ENCODE measurements around the gene TRRAP.

Gene TRRAP

DNA sequence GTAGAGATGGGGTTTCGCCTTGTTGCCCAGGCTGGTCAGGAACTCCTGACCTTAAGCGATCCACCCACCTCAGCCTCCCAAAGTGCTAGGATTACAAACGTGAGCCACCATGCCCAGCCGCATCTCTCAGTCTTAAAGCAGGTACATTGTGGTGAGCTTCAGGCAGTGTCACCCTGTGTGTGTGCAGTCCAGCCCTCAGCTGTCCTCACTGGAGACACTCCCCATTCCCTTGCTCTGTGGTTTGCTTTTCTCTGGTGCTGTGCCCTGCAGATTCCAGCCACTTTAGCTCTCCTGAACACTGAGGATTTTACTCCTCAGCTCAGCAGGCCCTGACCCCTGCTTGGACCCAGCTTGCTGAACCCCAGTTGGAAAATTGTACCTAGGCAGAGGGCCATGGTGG lies 6.1 kb downstream of the TRRAP start:
- H3K9me3 ChIP-seq (ENCODE audit: low read length): no peaks in the 10 kb centered on the region
- H2AFZ ChIP-seq (ENCODE audit: low read depth, low read length): no peak overlapping the region
- H3K4me3 ChIP-seq (ENCODE audit: low read length): no peak overlapping the region
- H3K36me3 ChIP-seq (ENCODE audit: insufficient read depth, low read length): peaks cover 55% of the 10 kb centered on the region
- H3K27me3 ChIP-seq (ENCODE audit: insufficient read depth, low read length): no peaks in the 10 kb centered on the region
- peaks cover 6% of the 10 kb centered on the region for H3K4me1 ChIP-seq (ENCODE audit: insufficient read depth, low read length)

DNA sequence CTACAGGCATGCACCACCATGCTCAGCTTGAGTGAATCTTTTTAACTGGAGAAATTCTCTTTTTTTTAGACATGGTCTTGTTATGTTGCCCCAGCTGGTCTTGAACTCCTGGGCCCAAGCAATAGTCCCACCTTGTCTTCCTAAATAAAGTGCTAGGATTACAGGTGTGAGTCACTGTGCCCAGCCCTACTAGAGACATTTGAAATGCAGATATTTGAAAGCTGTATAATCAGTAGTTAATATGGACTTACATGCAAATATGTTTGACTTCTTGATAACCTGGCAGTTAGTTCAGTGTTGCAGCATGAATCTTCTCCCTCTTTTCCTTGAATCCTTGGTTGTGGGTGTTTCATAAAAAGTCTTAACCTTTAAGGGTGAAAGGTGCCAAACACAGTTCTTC lies 8.7 kb downstream of the TRRAP start:
- Histone ChIP-seq H2AFZ (ENCODE audit: low read depth, low read length) (no peak overlapping the region), H3K4me1 (ENCODE audit: insufficient read depth, low read length) (no peaks in the 10 kb centered on the region), H3K36me3 (ENCODE audit: insufficient read depth, low read length) (peaks cover 68% of the 10 kb centered on the region), H3K27me3 (ENCODE audit: insufficient read depth, low read length) (no peaks in the 10 kb centered on the region), H3K4me3 (ENCODE audit: low read length) (no peak overlapping the region), H3K9me3 (ENCODE audit: low read length) (no peaks in the 10 kb centered on the region)

DNA sequence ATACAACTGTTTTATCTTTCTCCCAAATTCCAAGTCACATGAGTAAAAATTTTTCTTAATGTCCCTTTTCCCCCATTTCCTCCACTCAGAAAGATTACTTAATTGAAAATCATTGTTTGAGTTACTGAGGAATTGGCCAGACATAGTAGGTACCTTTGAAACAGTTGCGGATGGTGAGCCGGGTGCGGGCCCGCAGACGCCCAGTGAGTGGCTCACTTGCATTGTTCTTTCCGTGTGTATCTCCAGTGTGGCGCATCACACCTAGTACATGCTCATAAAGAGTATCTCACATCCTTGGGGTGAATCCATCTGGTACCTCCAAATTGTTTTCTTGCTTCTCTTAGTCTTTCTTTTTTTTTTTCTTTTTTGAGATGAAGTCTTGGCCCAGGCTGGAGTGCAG lies 14.3 kb downstream of the TRRAP start:
- Histone ChIP-seq H3K9me3 (ENCODE audit: low read length) (no peaks in the 10 kb centered on the region), H2AFZ (ENCODE audit: low read depth, low read length) (no peak overlapping the region), H3K36me3 (ENCODE audit: insufficient read depth, low read length) (peaks cover 83% of the 10 kb centered on the region), H3K4me1 (ENCODE audit: insufficient read depth, low read length) (no peaks in the 10 kb centered on the region), H3K4me3 (ENCODE audit: low read length) (no peak overlapping the region), H3K27me3 (ENCODE audit: insufficient read depth, low read length) (no peaks in the 10 kb centered on the region)

DNA sequence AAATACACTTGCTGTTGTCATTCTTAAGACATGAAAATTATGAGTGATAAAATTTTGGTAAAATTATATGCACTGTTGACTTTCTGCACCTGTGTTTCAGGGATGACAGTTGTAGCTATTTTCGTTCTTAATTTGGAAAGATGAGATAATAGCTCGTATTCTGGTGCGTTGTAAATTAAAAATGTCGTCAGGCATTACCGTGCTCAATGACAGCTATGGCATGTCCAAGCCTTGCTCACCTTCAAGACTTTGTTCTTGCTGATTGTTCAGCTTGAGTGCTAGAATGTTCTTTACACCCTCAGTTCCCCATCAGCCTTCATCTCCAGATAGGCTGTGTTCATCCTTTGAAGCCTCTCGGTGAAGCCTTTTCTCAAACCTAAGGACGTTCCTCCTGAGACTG lies 21.5 kb downstream of the TRRAP start:
- no peaks in the 10 kb centered on the region for H3K27me3 ChIP-seq (ENCODE audit: insufficient read depth, low read length)
- peaks cover 96% of the 10 kb centered on the region for H3K36me3 ChIP-seq (ENCODE audit: insufficient read depth, low read length)
- H3K9me3 ChIP-seq (ENCODE audit: low read length): no peaks in the 10 kb centered on the region
- H3K4me3 ChIP-seq (ENCODE audit: low read length): no peak overlapping the region
- H2AFZ ChIP-seq (ENCODE audit: low read depth, low read length): no peak overlapping the region
- H3K4me1 ChIP-seq (ENCODE audit: insufficient read depth, low read length): no peaks in the 10 kb centered on the region

DNA sequence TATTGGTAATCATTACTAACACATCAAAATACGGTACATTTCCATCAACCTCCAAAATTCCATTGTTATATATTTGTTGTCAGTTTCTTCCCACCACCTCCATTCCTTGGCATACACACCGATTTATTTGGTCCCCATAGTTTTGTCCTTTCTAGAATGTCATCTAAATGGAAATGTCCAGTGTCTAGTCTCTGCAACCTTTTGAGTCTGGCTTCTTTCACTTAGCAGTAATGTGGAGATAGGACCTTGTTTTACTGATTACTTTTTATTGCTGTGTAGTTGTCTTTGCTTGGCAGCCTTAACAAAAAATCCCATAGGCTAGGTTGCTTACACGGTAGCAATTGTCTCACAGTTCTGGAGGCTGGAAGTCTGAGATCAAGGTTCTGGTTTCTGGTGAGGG lies 22.5 kb downstream of the TRRAP start:
- Histone ChIP-seq H3K27me3 (ENCODE audit: insufficient read depth, low read length) (no peaks in the 10 kb centered on the region), H3K4me1 (ENCODE audit: insufficient read depth, low read length) (no peaks in the 10 kb centered on the region), H3K4me3 (ENCODE audit: low read length) (no peak overlapping the region), H3K36me3 (ENCODE audit: insufficient read depth, low read length) (peaks cover 95% of the 10 kb centered on the region), H2AFZ (ENCODE audit: low read depth, low read length) (no peak overlapping the region), H3K9me3 (ENCODE audit: low read length) (no peaks in the 10 kb centered on the region)

DNA sequence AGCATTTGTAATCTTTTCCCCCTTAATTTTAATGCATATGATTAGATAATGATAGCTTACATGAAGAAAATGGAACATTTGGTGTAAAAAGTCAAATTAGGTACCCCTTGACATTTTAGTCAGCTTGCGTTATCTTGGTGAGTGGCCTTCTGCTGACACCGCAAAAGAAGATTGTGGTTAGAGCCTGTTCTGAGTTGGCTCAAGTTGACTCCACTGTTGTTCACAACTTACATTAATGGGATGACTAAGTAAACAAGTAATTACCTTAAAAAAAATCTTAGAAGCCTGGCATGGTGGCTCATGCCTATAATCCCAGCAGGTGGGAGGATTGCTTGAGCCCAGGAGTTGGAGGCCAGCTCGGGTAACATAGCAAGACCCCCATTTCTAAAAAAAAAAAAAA lies 24.2 kb downstream of the TRRAP start:
- Histone ChIP-seq H3K27me3 (ENCODE audit: insufficient read depth, low read length) (no peaks in the 10 kb centered on the region), H3K4me1 (ENCODE audit: insufficient read depth, low read length) (no peaks in the 10 kb centered on the region), H3K36me3 (ENCODE audit: insufficient read depth, low read length) (peaks cover 85% of the 10 kb centered on the region), H3K9me3 (ENCODE audit: low read length) (no peaks in the 10 kb centered on the region), H3K4me3 (ENCODE audit: low read length) (no peak overlapping the region), H2AFZ (ENCODE audit: low read depth, low read length) (no peak overlapping the region)

DNA sequence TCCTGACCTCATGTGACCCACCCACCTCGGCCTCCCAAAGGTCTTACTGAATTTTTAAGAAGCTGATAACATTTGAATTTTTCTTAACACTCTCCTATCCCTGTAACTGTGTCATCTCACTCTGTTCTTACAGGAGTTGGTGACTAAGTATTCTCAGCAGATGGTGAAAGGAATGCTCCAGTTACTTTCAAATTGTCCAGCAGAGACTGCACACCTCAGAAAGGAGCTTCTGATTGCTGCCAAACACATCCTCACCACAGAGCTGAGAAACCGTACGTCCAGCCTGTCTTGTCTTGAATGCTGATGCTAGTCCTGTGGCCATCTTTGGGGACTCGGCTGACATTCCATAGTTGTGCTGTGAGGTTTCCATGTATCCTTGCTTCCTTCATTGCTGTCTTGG lies 24.9 kb downstream of the TRRAP start:
- Histone ChIP-seq H3K4me1 (ENCODE audit: insufficient read depth, low read length) (no peaks in the 10 kb centered on the region), H3K27me3 (ENCODE audit: insufficient read depth, low read length) (no peaks in the 10 kb centered on the region), H3K4me3 (ENCODE audit: low read length) (no peak overlapping the region), H3K9me3 (ENCODE audit: low read length) (no peaks in the 10 kb centered on the region), H2AFZ (ENCODE audit: low read depth, low read length) (no peak overlapping the region), H3K36me3 (ENCODE audit: insufficient read depth, low read length) (peaks cover 85% of the 10 kb centered on the region)

DNA sequence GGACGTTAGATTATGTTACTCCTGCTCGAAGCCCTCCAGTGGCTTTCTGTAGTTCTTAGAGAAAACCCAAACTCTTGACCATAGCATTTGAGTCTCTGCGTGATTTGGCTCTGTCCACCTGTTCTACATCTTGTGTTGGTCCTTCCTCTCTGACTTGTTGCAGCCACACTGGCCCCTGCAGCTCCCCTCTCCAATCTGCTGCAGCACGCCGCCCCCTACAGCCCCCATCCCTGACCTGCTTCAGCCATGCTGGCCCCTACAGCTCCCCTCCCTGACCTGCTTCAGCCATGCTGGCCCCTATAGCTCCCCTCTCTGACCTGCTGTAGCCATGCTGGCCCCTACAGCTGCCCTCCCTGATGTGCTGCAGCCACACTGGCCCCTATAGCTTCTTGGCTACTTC lies 29.2 kb downstream of the TRRAP start:
- Histone ChIP-seq H3K4me1 (ENCODE audit: insufficient read depth, low read length) (no peaks in the 10 kb centered on the region), H3K27me3 (ENCODE audit: insufficient read depth, low read length) (no peaks in the 10 kb centered on the region), H2AFZ (ENCODE audit: low read depth, low read length) (no peak overlapping the region), H3K4me3 (ENCODE audit: low read length) (no peak overlapping the region), H3K9me3 (ENCODE audit: low read length) (no peaks in the 10 kb centered on the region), H3K36me3 (ENCODE audit: insufficient read depth, low read length) (peaks cover 82% of the 10 kb centered on the region)

DNA sequence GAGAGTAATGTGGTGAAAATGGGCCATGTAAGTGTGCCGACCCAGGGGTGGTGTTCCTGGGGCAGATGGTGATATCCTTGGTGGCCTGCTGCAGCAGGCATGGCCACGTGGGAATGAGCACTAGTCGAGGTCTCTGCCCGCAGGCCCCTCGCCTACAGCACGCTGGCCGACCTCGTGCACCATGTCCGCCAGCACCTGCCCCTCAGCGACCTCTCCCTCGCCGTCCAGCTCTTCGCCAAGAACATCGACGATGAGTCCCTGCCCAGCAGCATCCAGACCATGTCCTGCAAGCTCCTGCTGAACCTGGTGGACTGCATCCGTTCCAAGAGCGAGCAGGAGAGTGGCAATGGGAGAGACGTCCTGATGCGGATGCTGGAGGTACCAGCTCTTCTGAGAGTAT lies 30.3 kb downstream of the TRRAP start:
- no peak overlapping the region for H3K4me3 ChIP-seq (ENCODE audit: low read length)
- no peak overlapping the region for H2AFZ ChIP-seq (ENCODE audit: low read depth, low read length)
- H3K9me3 ChIP-seq (ENCODE audit: low read length): no peaks in the 10 kb centered on the region
- no peaks in the 10 kb centered on the region for H3K27me3 ChIP-seq (ENCODE audit: insufficient read depth, low read length)
- no peaks in the 10 kb centered on the region for H3K4me1 ChIP-seq (ENCODE audit: insufficient read depth, low read length)
- H3K36me3 ChIP-seq (ENCODE audit: insufficient read depth, low read length): peaks cover 82% of the 10 kb centered on the region

DNA sequence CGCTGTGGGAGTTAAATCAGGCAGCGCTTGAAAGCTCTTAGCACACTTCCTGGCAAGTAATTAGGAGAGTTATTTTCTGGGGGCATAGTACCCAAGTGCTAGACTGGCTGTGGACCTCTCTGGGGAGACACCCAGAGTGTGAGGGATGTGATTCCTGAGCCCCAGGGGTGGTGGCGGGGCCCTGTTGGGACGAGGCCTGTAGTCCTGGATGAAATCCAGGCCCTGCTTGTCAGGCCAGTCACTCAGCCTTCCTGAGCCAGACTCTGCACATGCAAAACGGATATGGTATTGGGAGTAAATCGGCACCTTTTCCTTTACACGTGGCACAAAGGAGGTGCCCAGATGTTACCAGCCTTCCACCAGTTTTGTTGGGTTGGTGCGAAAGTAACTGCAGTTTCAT lies 31.2 kb downstream of the TRRAP start:
- H3K4me1 ChIP-seq (ENCODE audit: insufficient read depth, low read length): no peaks in the 10 kb centered on the region
- H3K27me3 ChIP-seq (ENCODE audit: insufficient read depth, low read length): no peaks in the 10 kb centered on the region
- no peak overlapping the region for H2AFZ ChIP-seq (ENCODE audit: low read depth, low read length)
- peaks cover 81% of the 10 kb centered on the region for H3K36me3 ChIP-seq (ENCODE audit: insufficient read depth, low read length)
- H3K4me3 ChIP-seq (ENCODE audit: low read length): no peak overlapping the region
- H3K9me3 ChIP-seq (ENCODE audit: low read length): no peaks in the 10 kb centered on the region

DNA sequence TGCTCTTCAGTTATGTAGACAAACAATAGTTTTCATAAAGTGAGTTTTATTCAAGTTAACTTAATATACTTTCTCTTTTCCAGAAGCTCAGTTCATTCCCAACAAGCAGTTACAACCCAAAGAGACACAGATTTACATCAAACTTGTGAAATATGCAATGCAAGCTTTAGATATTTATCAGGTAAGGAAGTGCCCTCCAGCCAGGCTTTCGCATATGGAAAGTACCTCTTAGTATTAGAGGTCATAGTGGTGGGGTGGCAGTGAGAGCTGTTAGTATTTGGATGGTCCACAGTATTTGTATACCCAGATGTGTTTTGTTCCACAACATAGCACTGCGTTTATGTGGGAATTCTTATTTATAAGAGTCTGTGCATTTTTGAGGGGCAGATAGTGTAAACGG lies 32.1 kb downstream of the TRRAP start:
- H3K36me3 ChIP-seq (ENCODE audit: insufficient read depth, low read length): peaks cover 77% of the 10 kb centered on the region
- no peaks in the 10 kb centered on the region for H3K4me1 ChIP-seq (ENCODE audit: insufficient read depth, low read length)
- no peaks in the 10 kb centered on the region for H3K9me3 ChIP-seq (ENCODE audit: low read length)
- H2AFZ ChIP-seq (ENCODE audit: low read depth, low read length): no peak overlapping the region
- H3K27me3 ChIP-seq (ENCODE audit: insufficient read depth, low read length): no peaks in the 10 kb centered on the region
- no peak overlapping the region for H3K4me3 ChIP-seq (ENCODE audit: low read length)

DNA sequence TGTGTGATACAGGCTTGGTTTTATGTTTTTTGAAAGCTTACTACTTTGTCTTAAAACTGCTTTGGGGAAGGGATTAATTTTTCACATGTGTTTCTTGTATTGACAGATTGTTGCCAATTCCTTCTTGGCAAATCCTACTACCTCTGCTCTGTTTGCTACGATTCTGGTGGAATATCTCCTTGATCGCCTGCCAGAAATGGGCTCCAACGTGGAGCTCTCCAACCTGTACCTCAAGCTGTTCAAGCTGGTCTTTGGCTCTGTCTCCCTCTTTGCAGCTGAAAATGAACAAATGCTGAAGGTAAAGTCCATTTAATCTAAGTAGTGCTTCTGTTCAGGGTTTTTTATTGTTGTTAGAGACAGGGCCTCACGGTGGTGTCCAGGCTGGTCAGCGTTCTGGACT lies 33.6 kb downstream of the TRRAP start:
- Histone ChIP-seq H3K4me1 (ENCODE audit: insufficient read depth, low read length) (no peaks in the 10 kb centered on the region), H3K36me3 (ENCODE audit: insufficient read depth, low read length) (peaks cover 84% of the 10 kb centered on the region), H3K4me3 (ENCODE audit: low read length) (no peak overlapping the region), H2AFZ (ENCODE audit: low read depth, low read length) (no peak overlapping the region), H3K9me3 (ENCODE audit: low read length) (no peaks in the 10 kb centered on the region), H3K27me3 (ENCODE audit: insufficient read depth, low read length) (no peaks in the 10 kb centered on the region)

DNA sequence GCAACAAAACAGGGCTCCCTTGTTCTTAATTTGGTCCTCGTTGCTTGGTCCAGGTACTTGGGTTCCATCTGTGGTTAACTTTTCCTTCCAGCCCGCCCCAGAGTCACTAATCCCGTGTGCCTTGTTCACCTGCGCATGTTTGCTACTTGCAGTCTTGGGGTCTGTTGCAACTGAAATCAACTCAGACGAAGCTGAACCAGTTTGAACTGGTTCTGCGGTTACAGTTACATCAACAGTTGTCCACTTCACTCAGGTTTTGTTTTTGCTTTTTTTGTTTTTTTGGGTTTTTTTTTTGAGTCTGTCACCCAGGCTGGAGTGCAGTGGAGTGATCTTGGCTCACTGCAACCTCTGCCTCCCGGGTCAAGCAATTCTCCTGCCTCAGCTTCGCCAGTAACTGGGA lies 34.7 kb downstream of the TRRAP start:
- Histone ChIP-seq H3K4me1 (ENCODE audit: insufficient read depth, low read length) (no peaks in the 10 kb centered on the region), H2AFZ (ENCODE audit: low read depth, low read length) (no peak overlapping the region), H3K4me3 (ENCODE audit: low read length) (no peak overlapping the region), H3K27me3 (ENCODE audit: insufficient read depth, low read length) (no peaks in the 10 kb centered on the region), H3K36me3 (ENCODE audit: insufficient read depth, low read length) (peaks cover 81% of the 10 kb centered on the region), H3K9me3 (ENCODE audit: low read length) (no peaks in the 10 kb centered on the region)

DNA sequence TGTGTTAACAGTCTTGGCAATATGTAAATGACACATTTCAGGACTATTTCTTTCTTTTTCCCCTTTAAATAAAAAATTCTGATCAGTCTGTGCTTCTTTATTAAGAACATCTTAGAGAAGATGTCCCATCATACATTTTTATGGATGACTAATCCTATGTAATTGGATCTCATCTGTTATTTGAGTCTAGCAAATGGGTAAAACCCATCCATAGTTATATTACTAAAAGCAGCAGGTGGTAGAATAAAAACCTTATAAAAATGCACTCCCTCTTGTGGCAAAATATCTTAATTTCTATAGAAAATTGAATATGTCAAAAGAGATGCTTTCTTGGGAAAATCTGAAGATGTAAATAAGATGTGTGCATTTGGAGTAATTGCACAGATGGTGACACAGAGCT lies 35.3 kb downstream of the TRRAP start:
- no peak overlapping the region for H2AFZ ChIP-seq (ENCODE audit: low read depth, low read length)
- H3K9me3 ChIP-seq (ENCODE audit: low read length): no peaks in the 10 kb centered on the region
- no peaks in the 10 kb centered on the region for H3K27me3 ChIP-seq (ENCODE audit: insufficient read depth, low read length)
- peaks cover 79% of the 10 kb centered on the region for H3K36me3 ChIP-seq (ENCODE audit: insufficient read depth, low read length)
- H3K4me3 ChIP-seq (ENCODE audit: low read length): no peak overlapping the region
- H3K4me1 ChIP-seq (ENCODE audit: insufficient read depth, low read length): no peaks in the 10 kb centered on the region
